ENCODE results near the gene DOC2A.
"Not testable (repeated sequence)": the region's sequence is repeated elsewhere in the genome, so short reads cannot be mapped to it uniquely, and the experiment has no call there.

The DOC2A gene

DNA sequence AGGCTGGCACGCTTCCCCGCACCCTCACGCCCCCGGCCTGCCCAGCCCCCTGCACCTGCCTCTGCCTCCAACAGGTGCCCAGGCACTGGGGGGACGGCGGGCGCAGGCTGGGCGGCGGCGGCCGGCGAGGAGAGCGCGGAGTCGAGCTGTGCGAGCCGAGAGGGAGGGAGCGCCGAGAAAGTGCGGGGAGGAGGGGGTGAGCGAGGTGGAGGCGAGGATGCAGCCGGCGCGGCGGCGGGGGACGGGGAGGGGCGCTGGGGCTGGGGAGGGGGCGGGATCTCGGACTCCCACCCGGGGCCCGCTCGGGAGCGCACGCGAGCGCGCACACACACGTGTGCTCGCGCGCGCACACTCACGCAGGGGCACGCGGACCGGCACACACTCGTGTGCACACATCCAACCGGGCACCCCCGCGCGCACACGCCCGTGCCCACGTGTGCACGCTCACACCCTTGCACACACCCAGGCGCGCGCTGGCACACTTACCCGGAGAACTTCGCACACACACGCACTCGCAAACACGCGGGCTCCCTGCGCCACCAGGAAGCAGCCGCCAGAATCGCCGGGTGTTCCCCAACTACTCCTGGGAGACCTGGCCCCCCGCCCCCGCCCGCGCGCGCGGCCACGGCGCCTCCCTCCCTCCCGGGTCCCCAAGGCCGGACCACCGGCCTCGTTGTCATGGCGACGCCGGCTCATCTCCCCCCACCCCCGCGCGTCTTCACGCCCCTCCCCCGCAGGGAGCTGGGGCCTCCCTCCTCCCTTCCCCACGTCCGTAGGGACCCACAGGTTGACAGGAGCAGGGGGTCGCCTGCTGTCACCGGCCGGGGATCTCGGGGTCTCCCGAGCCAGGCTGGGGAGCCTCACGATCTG is at the start of gene DOC2A:
Gene DOC2A (minus strand): TSS at position 184 of the 870 bp plus-strand sequence. CDS start 805 bp downstream, outside the sequence.
- DNase-seq (ENCODE audit: extremely low spot score, insufficient read length, low read depth) (no peak), FAIRE-seq (no peak)

DNA sequence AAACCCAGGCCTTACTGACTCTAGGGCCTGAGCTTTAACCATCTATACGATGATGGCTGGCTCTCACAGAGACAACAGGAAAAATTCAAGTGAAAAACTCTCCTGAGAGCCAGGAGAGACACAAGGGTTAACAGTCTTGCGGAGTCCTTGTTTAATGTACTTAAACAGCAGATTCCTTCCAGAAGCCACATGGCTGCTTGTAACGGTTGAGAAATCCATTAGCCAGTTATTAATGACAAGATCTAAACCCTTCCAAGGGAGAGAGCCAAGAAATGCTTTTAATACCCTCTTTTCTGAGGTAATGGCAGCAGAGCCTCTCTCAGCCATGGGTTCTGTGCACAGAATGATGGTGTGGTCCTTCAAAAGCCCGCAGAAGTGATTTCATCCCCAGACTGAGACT is 49.5 kb upstream of the DOC2A start:
- no peak for DNase-seq (ENCODE audit: extremely low spot score, insufficient read length, low read depth)
- no peak for FAIRE-seq

DNA sequence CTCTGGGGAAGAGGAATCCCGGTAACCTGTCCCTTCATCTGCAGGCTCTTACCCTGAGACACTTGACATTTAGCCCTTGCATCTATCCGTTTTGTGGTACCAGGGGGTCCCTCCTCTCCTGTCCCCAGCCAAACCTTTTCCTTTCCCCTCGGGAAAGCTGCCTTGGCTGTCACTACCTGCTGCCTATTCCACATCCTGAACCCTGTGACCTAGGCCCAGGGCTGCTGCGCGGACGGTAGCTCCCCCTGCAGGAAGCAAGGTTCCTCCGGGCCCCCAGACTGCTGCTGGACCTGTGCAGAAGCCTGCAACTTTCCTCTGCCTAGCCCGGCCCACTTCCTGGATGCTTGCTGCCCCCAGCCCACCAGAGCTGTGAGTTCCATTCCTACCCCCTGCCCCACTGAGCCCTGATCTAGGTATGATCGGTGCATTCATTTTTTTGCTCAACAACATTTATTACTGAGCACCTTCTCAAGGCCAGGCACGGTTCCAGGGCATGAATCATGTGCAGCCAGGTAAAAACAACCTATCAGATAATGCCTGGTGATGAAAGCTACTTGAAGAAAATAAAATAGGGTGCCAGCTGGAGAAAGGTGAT is 44.2 kb upstream of the DOC2A start:
- no peak for FAIRE-seq
- no peak for DNase-seq (ENCODE audit: extremely low spot score, insufficient read length, low read depth)

DNA sequence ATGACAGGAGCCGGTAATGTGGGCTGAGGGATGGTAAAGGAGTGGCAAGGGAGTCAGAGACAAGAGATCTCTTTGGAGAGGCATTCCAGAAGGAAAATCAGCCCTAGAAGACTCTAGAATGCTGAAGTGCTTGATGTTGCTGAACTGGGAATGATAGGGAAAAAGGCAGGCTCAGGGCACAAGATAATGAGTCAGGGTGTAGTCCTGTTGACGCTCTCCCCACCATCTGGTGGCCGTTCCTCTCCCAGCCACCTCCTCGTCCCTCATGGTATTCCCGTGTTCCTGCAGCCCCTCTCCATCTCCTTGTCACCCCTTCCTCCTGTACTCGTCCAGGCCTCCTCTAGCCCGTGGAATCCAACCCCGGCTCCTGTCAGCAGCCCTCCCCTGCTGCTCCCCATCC is 43.6 kb upstream of the DOC2A start:
- FAIRE-seq, result no peak
- no peak for DNase-seq (ENCODE audit: extremely low spot score, insufficient read length, low read depth)

DNA sequence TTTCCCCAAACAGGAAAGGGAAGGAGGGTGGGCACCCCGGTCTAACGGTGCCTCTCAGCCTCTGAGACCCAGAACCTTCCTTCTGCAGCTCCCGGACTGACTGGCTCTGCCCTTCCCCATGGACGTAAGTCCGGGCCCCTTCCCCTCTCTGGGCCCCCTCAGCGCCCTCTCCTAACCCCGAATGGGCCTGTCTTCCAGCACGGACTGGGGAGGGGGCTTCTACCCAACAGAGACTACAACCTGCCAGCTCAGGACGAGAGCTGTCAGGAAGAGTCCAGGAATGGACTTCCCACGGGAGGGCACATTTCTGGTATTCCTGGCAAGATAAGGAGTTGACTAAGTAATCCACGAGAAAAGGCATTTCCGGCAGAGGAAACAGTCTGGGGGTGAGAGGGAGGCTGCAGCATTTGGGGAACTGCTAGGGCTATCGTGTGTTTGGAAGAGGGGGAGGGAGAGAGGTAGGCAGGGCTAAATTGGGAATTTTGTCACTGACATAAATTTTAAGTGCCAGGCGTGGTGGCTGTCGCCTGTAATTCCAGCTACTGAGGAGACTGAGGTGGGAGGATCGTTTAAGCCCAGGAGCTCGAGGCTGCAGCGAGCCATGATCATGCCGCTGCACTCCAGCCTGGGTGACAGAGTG is 42.7 kb upstream of the DOC2A start:
- DNase-seq (ENCODE audit: extremely low spot score, insufficient read length, low read depth), result no peak
- no peak for FAIRE-seq

DNA sequence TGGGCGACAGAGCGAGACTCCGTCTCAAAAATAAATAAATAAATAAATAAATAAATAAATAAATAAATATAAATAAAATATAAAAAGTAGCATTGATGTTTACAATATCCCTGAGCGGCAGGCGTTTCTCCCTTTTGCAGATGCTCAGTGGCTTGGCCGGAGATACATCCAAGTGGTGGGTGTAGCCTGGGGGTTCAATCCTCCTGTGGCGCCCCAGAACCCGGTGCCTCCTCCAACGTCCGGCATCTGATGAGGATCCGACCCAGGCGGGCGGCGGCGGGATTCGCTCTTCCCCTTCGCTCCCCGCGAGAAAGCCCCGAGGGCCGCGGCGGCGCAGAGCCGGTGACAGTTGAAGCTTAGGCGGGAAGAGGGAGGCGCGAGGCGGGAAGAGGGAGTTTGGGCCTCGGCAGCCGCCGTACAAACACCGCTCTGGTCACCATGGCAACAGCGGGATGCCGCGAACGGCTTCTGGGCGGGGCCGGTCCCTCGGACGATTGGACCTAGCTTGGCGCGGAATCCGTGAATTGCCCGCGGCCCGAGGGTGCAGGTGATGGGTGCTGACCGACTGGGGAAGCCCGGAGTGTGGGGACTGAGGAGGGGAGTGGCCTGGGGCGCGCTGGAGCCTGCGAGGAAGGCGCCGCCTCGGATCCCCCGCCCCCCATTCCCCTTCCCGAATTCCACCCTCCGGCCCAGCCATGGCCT is 42.0 kb upstream of the DOC2A start:
- DNase-seq (ENCODE audit: extremely low spot score, insufficient read length, low read depth), result peak; percentile 95
- FAIRE-seq, result peak; percentile 90

DNA sequence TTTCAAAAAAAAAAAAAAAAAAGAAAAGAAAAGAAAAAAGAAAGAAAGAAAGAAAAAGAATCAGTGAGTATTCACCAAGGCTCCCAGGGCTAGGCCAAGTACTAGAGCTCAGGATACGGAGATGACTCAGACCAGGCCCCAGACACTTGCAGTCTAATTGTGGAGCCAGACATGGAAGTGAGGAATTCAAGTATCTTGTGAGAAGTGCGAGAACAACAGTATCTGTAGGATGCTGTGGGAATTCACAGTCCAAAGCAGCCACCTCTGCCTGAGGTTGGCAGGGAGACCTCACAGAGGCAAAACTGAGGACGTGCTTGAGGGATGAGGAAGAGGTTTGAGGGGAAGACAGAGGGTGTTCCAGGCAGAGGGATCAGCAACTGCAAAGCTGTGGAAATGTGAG is 40.7 kb upstream of the DOC2A start:
- FAIRE-seq (no peak), DNase-seq (ENCODE audit: extremely low spot score, insufficient read length, low read depth) (no peak)

DNA sequence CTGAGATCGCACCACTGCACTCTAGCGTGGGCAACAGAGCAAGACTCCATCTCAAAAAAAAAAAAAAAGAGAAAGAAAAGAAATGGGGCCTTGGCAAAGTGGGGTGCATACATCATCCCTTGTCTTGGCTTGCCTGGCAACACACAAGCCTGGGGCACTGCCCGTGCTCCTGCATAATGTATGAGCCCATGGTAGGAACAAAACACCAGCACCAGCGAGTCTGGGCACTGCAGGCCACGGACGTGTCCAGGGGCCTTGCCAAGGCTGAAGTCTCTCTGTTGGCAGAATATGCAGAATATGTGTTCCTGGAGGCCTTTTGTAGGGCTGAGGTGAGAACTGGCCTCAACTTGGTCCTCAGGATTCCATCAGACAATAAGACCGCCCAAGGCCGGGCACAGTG is 39.0 kb upstream of the DOC2A start:
- DNase-seq (ENCODE audit: extremely low spot score, insufficient read length, low read depth) (no peak), FAIRE-seq (no peak)

DNA sequence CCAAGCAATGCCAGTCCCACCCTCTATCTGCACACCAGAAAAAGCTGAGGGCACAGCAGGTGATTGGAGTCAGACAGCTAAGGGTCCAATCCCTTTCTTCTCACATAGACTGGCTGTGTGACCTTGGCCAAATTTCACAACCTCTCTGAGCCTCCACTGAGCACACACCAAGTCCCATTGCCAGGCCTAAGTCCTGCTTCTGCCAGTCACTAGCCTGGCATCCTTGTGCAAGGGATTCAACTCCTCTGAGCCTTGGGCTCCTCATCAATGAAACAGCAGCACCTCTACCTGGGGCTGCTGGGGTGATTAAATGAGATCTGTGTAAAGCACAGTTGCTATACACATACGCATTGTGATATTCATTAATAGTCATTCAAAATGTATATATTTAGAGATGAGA is 35.8 kb upstream of the DOC2A start:
- DNase-seq (ENCODE audit: extremely low spot score, insufficient read length, low read depth), result no peak
- no peak for FAIRE-seq

DNA sequence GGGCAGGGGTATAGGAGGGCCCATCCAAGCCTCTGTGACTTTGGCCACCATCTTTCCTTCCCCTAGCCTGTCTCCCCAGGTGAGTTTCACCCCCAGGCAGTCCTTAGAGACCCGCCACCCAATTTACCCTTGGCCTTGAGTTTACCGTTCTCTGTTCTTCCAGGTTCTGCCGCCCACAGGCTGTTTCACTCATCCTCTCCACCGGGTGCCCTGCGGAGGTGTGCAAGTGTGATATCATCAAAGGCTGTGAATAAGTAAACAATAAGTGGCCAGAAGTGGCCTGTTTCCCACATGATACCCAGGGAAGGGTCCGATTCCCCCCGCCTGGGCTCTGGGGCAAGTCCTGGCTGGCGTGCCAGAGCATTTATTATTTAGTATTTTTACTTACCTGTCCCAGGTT is 35.4 kb upstream of the DOC2A start:
- DNase-seq (ENCODE audit: extremely low spot score, insufficient read length, low read depth), result no peak
- FAIRE-seq, result no peak

DNA sequence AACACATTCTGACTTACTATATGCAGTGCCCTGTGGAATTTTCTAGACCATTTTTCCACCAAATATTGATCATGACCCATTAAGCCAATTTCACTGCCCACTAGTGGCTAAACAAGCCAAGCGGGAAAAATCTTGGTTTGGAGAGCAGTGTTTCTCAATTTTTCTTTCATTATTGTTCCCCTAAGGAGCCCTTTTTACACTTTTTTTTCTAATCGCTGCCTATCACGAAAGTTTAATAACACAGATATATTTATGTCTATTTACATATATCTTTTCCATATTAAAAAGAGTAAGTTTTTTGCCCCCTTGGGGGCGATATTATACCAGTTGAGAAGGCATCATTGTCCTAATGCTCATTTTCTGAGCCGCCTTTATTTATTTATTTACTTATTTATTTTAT is 31.0 kb upstream of the DOC2A start:
- DNase-seq (ENCODE audit: extremely low spot score, insufficient read length, low read depth) (no peak), FAIRE-seq (no peak)

DNA sequence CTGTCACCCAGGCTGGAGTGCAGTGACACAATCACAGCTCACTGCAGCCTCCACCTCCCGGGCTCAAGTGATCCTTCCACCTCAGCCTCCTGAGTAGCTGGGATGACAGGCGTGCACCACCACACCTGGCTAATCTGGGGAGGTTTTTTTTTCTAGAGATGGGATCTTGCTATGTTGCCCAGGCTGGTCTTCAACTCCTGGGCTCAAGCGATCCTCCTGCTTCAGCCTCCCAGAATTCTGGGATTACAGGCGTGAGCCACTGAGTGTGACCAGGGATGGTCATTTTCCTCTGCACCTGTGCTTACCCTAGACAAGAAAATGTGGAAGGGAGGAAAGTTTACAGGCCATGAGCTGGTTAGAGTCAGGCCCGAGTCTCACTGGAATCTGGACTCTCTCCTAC is 29.9 kb upstream of the DOC2A start:
- not testable (repeated sequence) for FAIRE-seq

DNA sequence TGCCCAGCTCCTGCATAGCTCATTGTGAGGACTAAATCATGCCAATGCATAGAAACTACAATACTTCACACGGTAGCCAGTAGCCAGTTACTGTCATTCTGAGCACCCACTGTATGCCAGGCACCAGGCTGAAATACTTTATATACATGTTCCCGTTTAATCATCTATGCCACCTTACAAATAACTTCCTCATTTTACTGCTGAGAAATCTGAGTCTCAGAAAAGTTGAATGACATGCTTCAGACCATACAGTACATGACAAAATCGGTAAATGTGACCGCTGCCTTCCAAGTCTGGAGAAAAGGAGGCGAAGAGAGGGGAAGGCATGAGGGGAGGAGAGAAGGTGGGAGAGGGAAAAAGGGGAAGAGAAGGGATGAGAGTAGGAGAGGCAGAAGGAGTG is 29.4 kb upstream of the DOC2A start:
- FAIRE-seq, result no peak
- no peak for DNase-seq (ENCODE audit: extremely low spot score, insufficient read length, low read depth)

More for the DNA sequence above, 29.9 kb upstream of the DOC2A start:
- DNase-seq (ENCODE audit: extremely low spot score, insufficient read length, low read depth), result not testable (repeated sequence)

DNA sequence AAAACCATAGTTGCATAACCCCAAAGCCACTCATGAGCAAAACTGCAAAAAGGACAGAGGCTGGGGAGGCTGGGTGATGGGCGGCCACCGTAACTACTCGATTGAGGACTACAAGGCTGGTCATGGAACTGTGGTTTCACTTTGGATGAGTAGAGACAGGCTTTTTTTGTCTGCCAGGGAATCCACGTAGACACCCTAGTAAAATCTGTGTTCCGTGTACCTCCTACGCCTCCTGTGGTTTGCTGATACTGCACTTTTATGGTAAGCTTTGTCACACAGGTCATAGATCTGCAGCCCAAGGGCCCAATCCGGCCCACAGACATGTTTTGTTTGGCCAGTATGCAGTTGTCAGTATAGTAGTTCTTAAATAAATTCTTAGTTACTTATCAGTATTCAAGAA is 22.4 kb upstream of the DOC2A start:
- DNase-seq (ENCODE audit: extremely low spot score, insufficient read length, low read depth), result no peak

DNA sequence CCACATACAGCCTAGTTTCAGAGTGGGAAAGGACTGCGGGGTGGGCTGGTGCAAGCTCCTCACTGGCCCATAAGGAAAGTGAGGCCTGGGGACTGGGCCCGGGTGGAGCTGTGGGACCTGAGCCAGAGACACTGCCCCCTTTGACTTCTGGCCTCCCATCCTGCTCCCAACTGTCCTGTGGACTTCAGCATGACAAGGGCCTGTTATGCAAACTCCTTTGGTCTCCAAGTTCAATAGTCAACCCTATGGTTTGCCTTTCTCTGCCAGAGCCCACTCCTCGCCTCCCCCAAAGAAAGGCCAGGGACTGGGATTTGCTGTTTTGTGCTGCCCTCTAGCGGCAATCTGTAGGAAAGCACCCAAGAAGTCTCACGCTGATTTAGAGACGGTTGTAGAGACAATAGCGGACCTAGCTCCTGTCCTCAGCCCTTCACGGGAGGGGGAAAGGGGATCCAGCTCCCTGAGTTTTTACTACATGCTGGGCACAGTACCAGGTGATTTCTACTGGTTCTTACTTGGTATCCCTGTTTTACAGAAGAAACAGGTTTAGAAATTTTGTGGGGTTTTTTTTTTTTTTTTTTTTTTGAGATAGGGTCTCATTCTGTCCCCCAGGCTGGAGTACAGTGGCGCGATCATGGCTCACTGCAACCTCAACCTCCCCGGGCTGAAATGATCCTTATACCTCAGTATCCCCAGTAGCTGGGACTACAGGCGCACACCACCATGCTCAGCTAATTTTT is 21.4 kb upstream of the DOC2A start:
- DNase-seq (ENCODE audit: extremely low spot score, insufficient read length, low read depth) (no peak), FAIRE-seq (peak; percentile 74)

More for the DNA sequence above, 22.4 kb upstream of the DOC2A start:
- FAIRE-seq, result peak; percentile 64

DNA sequence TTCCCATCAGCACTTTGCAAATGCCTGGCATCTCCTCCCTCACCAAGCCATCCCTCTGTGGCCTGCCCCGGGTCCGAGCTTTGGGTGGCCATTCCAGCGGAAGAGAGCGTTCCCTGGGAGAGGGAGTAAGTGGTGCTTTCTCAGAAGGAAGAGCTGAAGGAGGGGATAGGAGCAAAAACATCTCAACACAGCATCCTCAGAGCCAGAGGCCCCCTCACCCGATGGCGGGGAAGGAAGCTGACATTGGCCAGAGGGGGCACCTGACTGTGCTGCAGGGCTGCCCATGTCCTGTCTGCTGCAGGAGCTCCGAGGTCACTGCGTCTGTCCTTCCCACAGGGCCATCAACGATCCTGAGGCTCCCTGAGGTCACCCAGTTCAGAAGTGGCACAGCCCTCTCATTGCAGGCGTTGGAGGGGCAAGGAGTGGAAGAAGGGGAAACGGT is 20.7 kb upstream of the DOC2A start:
- FAIRE-seq, result no peak
- DNase-seq (ENCODE audit: extremely low spot score, insufficient read length, low read depth), result no peak

DNA sequence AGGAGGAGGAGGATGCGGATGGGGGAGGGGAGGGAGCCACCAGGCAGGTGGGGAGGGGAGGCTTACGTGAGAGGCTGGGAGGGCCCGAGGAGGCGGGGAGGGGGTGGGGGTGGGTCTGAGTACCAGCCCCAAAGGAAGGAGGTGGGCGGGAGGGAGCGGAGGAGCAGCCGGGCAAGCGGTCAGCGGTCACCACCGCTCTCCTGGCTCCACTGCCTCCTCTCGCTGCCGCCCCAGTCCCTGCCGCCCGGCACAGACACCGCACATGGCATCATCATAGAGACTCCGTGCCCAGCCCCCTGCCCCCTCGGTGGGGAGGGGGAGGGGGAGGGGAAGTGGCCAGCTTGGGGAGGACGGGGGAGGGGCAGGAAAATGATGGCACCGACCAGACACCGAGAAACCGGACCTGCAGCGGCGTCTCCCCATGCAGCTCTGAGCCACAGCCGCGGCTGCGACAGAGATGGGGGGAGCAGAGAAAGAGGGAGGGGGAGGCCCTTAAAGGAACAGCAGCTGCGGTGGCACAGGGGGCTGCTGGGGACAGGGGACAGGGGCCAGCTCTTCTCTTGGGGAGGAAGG is 20.1 kb upstream of the DOC2A start, which contains the start of gene TLCD3B:
Gene TLCD3B (minus strand): TSS at position 431 of the 573 bp plus-strand sequence. CDS start 744 bp downstream, outside the sequence.
- DNase-seq (ENCODE audit: extremely low spot score, insufficient read length, low read depth) (no peak), FAIRE-seq (no peak)

DNA sequence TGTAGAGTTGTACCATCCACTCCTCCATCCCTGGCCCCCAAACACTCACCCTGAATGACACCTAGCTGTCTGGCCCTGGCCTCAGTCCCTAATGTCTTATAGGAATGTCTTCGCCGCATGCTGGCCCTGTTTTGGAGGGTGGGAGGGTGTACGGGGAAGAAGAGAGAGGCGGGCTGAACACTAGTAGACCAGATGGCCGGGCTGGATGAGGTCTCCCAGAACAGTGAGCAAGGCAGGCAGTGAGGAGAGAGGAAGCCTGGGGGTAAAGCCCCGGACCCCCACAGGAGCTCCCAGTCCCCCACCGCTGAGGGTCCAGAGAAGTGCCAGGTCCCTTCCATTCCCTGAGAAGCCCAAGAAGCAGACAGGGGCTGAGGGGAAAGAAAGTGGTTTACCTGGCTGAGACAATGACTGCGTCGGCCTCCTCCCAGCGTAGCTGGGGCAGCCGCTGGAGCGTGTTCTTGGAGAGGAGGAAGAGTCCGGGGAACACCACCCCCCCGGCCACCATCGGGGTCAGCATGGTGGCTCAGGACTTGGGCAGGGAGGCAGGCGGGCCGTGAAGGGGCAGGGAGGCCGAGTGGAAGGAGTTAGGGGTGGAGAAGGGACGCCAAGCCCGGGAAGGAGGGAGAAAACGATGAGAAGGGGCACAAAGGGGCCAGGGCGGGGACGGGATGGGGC is 19.3 kb upstream of the DOC2A start:
- no peak for DNase-seq (ENCODE audit: extremely low spot score, insufficient read length, low read depth)
- FAIRE-seq, result no peak
